ENCODE results near the gene PLAGL2. TPM values are rescaled to one million over a fixed set of nuclear protein-coding genes. Genes with fewer than 3 reads are reported as not detected.

Gene PLAGL2
- total RNA-seq, 1 experiment from 2014 or later = 44.4 TPM

GRCh38 chr20:32167552-32167951, 40.0 kb downstream of the PLAGL2 start:
- Mint-ChIP-seq H3K36me3 (ENCODE audit: insufficient read depth in 1 of 3, low read depth in 3 of 3) (peaks cover 20 to 41% (median 32%) of the 10 kb centered on the region in 3 experiments; a peak in 6 of 7 replicates), H3K27ac (no peak overlapping the region; a peak in 1 of 7 replicates), H3K27me3 (ENCODE audit: low read depth) (no peaks in the 10 kb centered on the region), H3K4me3 (no peak overlapping the region), H3K9me3 (no peaks in the 10 kb centered on the region; a peak in 1 of 5 replicates), H3K4me1 (peaks cover 8 to 9% of the 10 kb centered on the region in 2 experiments)
- no peak overlapping the region for H2AFZ ChIP-seq (ENCODE audit: low read length)
- H3K27ac ChIP-seq (ENCODE audit: insufficient read length, low read depth, low read length) = no peak overlapping the region
- no peak overlapping the region for H3T11ph ChIP-seq (ENCODE audit: low read length)
- no peak overlapping the region for H4K5ac ChIP-seq (ENCODE audit: insufficient read length, low read depth, low read length)
- H3K9ac ChIP-seq (ENCODE audit: extremely low read depth, insufficient read length, low read length) = no peak overlapping the region
- no peaks in the 10 kb centered on the region for H3K79me2 ChIP-seq (ENCODE audit: insufficient read depth, low read length)
- H4K91ac ChIP-seq (ENCODE audit: insufficient read length, low read depth, low read length) = no peak overlapping the region
- H3K23ac ChIP-seq (ENCODE audit: insufficient read length, low read depth, low read length) = no peak overlapping the region
- no peak overlapping the region for H3K14ac ChIP-seq (ENCODE audit: insufficient read depth, low read length)
- no peaks in the 10 kb centered on the region for H3K9me3 ChIP-seq (ENCODE audit: control insufficient read depth, low read depth, low read length)
- H3K4me1 ChIP-seq (ENCODE audit: insufficient read depth, low read length) = no peaks in the 10 kb centered on the region; the same call in 1 of the 2 replicates
- no CpG with 5 or more reads among the region's 4 CpGs for WGBS (ENCODE audit: extremely low coverage, insufficient read length, low lambda C conversion rate)
- no peak overlapping the region for H2BK120ac ChIP-seq (ENCODE audit: low read depth, low read length, poor library complexity, severe bottlenecking)
- H3K23me2 ChIP-seq (ENCODE audit: insufficient read length, low read depth, low read length, poor library complexity, severe bottlenecking) = no peaks in the 10 kb centered on the region
- H3K18ac ChIP-seq (ENCODE audit: insufficient read length, low read depth, low read length) = no peak overlapping the region
- H2AK5ac ChIP-seq (ENCODE audit: insufficient read length, low read length) = no peak overlapping the region
- no peak overlapping the region for H2BK12ac ChIP-seq (ENCODE audit: insufficient read length, low read depth, low read length)
- H3K4me2 ChIP-seq (ENCODE audit: insufficient read depth, insufficient read length, low read length) = no peak overlapping the region
- H3K4ac ChIP-seq (ENCODE audit: low read depth, low read length) = no peak overlapping the region
- no peak overlapping the region for H4K8ac ChIP-seq (replicated peaks; ENCODE audit: insufficient read length, low read depth, low read length)
- H2BK20ac ChIP-seq (ENCODE audit: low read depth, low read length, poor library complexity, severe bottlenecking) = no peak overlapping the region
- H2BK15ac ChIP-seq (ENCODE audit: low read depth, low read length) = no peak overlapping the region
- no peak for DNase-seq
- H3K56ac ChIP-seq (ENCODE audit: insufficient read length, low read depth, low read length) = no peak overlapping the region
- H3K79me1 ChIP-seq (ENCODE audit: insufficient read depth, low read depth, low read length, poor library complexity, severe bottlenecking) = no peaks in the 10 kb centered on the region
- no peaks in the 10 kb centered on the region for H4K20me1 ChIP-seq (ENCODE audit: control insufficient read depth, insufficient read depth, insufficient read length)
- no peaks in the 10 kb centered on the region for H3K27me3 ChIP-seq (ENCODE audit: insufficient read depth, low read length)
- no peak overlapping the region for H2BK5ac ChIP-seq (ENCODE audit: insufficient read length, low read length)
- no peak for TF ChIP-seq CTCF (conservative IDR thresholded peaks at IDR 0.05)

Data from H9 (cell line).